ENCODE results near the gene TMEM81.
A peak's percentile ranks its signal among the peaks of the same experiment; 100 is the strongest.

TMEM81 gene

DNA sequence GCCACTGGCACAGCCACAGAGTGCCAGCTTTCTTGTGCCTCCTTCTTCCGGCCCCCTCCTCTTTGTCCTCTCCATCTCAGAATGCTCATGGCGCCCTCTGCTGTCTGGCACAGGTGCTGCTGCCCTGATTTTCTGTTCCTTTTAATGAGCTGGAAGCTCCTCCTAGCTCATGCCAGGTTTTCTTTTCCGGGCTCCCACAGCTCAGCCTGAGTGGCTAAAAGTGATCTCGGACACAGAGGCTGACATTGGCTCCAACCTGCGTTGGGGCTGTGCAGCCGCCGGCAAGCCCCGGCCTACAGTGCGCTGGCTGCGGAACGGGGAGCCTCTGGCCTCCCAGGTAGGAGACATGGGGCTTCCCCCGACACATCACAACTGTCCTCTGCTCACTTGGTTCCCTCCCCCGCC lies 22.6 kb downstream of the TMEM81 start:
- Histone ChIP-seq H3K4me2 (ENCODE audit: low read length) (no peak overlapping the region), H4K12ac (ENCODE audit: low read depth, low read length) (no peak overlapping the region), H3K14ac (ENCODE audit: low read length) (no peak overlapping the region), H2BK5ac (ENCODE audit: low read depth, low read length, poor library complexity) (no peak overlapping the region), H3K9ac (ENCODE audit: low read length) (no peak overlapping the region), H3K79me2 (ENCODE audit: control insufficient read depth, insufficient read depth, low read length, poor library complexity) (no peaks in the 10 kb centered on the region), H4K91ac (ENCODE audit: low read depth, low read length) (no peak overlapping the region), H3K4ac (ENCODE audit: low read depth, low read length) (no peak overlapping the region), H3K27me3 (ENCODE audit: insufficient read depth, low read length) (no peaks in the 10 kb centered on the region), H4K8ac (ENCODE audit: low read depth, low read length) (no peak overlapping the region), H2BK120ac (ENCODE audit: insufficient read depth, low read length, poor library complexity) (no peak overlapping the region), H3K23ac (ENCODE audit: low read length) (no peak overlapping the region), H3K4me1 (ENCODE audit: control insufficient read depth in 1 of 2, insufficient read depth in 2 of 2, low read length in 2 of 2) (no peaks in the 10 kb centered on the region), H3K4me3 (ENCODE audit: low read depth, low read length) (no peak overlapping the region), H2BK12ac (ENCODE audit: low read length) (no peak overlapping the region), H3K79me1 (ENCODE audit: low read length) (no peaks in the 10 kb centered on the region), H3K36me3 (ENCODE audit: control insufficient read depth in 1 of 2, insufficient read depth in 2 of 2, low read length in 2 of 2) (no peaks in the 10 kb centered on the region), H3K9me3 (ENCODE audit: insufficient read depth, low read depth, low read length) (no peaks in the 10 kb centered on the region), H3K18ac (ENCODE audit: low read length) (no peak overlapping the region), H2AK5ac (ENCODE audit: low read length) (no peak overlapping the region), H3K27ac (ENCODE audit: low read depth, low read length) (no peak overlapping the region), H2AFZ (ENCODE audit: insufficient read depth, low read length, poor library complexity) (no peak overlapping the region)
- DNase-seq = peak; percentile 47 to 77
- WGBS (ENCODE audit: extremely low coverage, insufficient coverage, insufficient read length) = no CpG with 5 or more reads among the region's 13 CpGs

DNA sequence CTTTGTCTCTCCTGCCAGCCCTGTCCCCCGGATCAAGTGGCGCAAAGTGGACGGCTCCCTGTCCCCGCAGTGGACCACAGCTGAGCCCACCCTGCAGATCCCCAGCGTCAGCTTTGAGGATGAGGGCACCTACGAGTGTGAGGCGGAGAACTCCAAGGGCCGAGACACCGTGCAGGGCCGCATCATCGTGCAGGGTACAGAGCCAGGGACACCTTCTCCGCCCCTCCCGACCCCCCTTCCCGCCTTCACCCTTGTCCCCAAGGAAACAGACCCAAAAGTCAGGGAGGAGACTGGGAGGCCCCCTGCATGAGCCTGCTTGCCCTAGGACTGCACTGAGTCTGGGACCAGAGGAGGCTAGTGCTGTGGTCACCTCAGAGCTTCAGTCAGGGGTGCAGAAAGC lies 23.0 kb downstream of the TMEM81 start:
- H2AFZ ChIP-seq (ENCODE audit: insufficient read depth, low read length, poor library complexity) = no peak overlapping the region
- H3K9ac ChIP-seq (ENCODE audit: low read length) = no peak overlapping the region
- no CpG with 5 or more reads among the region's 14 CpGs for WGBS (ENCODE audit: extremely low coverage, insufficient coverage, insufficient read length)
- no peaks in the 10 kb centered on the region for H3K36me3 ChIP-seq (ENCODE audit: control insufficient read depth in 1 of 2, insufficient read depth in 2 of 2, low read length in 2 of 2)
- no peak for DNase-seq
- H2BK5ac ChIP-seq (ENCODE audit: low read depth, low read length, poor library complexity) = no peak overlapping the region
- no peak overlapping the region for H4K91ac ChIP-seq (ENCODE audit: low read depth, low read length)
- no peak overlapping the region for H3K27ac ChIP-seq (ENCODE audit: low read depth, low read length)
- H3K4ac ChIP-seq (ENCODE audit: low read depth, low read length) = no peak overlapping the region
- no peak overlapping the region for H4K12ac ChIP-seq (ENCODE audit: low read depth, low read length)
- H2AK5ac ChIP-seq (ENCODE audit: low read length) = no peak overlapping the region
- no peak overlapping the region for H2BK12ac ChIP-seq (ENCODE audit: low read length)
- H3K79me2 ChIP-seq (ENCODE audit: control insufficient read depth, insufficient read depth, low read length, poor library complexity) = no peaks in the 10 kb centered on the region
- no peak overlapping the region for H3K23ac ChIP-seq (ENCODE audit: low read length)
- no peak overlapping the region for H3K4me3 ChIP-seq (ENCODE audit: low read depth, low read length)
- H2BK120ac ChIP-seq (ENCODE audit: insufficient read depth, low read length, poor library complexity) = no peak overlapping the region
- no peaks in the 10 kb centered on the region for H3K4me1 ChIP-seq (ENCODE audit: control insufficient read depth in 1 of 2, insufficient read depth in 2 of 2, low read length in 2 of 2)
- H3K9me3 ChIP-seq (ENCODE audit: insufficient read depth, low read depth, low read length) = no peaks in the 10 kb centered on the region
- H3K14ac ChIP-seq (ENCODE audit: low read length) = no peak overlapping the region
- H3K18ac ChIP-seq (ENCODE audit: low read length) = no peak overlapping the region
- H4K8ac ChIP-seq (ENCODE audit: low read depth, low read length) = no peak overlapping the region
- H3K79me1 ChIP-seq (ENCODE audit: low read length) = no peaks in the 10 kb centered on the region
- H3K4me2 ChIP-seq (ENCODE audit: low read length) = no peak overlapping the region
- H3K27me3 ChIP-seq (ENCODE audit: insufficient read depth, low read length) = no peaks in the 10 kb centered on the region

DNA sequence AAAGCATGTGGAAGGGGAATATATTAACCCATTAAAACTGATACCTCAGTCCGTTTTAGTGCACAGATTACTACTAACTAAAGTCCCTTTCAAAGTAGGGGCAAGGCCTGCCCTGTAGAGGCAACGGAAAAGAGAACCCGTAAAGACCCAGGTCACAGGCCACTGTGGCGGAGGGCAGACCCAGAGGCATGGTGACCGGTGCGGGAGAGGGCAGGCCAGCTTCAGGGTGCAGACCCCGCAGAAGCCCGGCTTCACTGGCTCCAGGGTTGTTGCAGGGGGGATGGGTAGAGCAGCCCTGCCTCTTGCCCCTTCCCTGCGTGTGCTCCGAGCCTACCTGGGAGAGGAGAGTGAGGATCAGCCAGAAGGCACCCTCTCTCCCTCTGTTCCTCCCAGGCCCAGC lies 23.5 kb downstream of the TMEM81 start:
- Histone ChIP-seq H3K23ac (ENCODE audit: low read length) (no peak overlapping the region), H3K36me3 (ENCODE audit: control insufficient read depth in 1 of 2, insufficient read depth in 2 of 2, low read length in 2 of 2) (no peaks in the 10 kb centered on the region), H2AK5ac (ENCODE audit: low read length) (no peak overlapping the region), H4K12ac (ENCODE audit: low read depth, low read length) (no peak overlapping the region), H4K91ac (ENCODE audit: low read depth, low read length) (no peak overlapping the region), H3K4me3 (ENCODE audit: low read depth, low read length) (no peak overlapping the region), H3K4me2 (ENCODE audit: low read length) (no peak overlapping the region), H2BK5ac (ENCODE audit: low read depth, low read length, poor library complexity) (no peak overlapping the region), H2BK120ac (ENCODE audit: insufficient read depth, low read length, poor library complexity) (no peak overlapping the region), H3K4me1 (ENCODE audit: control insufficient read depth in 1 of 2, insufficient read depth in 2 of 2, low read length in 2 of 2) (no peaks in the 10 kb centered on the region), H3K79me1 (ENCODE audit: low read length) (no peaks in the 10 kb centered on the region), H3K4ac (ENCODE audit: low read depth, low read length) (no peak overlapping the region), H4K8ac (ENCODE audit: low read depth, low read length) (no peak overlapping the region), H2AFZ (ENCODE audit: insufficient read depth, low read length, poor library complexity) (no peak overlapping the region), H2BK12ac (ENCODE audit: low read length) (no peak overlapping the region), H3K79me2 (ENCODE audit: control insufficient read depth, insufficient read depth, low read length, poor library complexity) (no peaks in the 10 kb centered on the region), H3K14ac (ENCODE audit: low read length) (no peak overlapping the region), H3K27me3 (ENCODE audit: insufficient read depth, low read length) (no peaks in the 10 kb centered on the region), H3K9ac (ENCODE audit: low read length) (no peak overlapping the region), H3K18ac (ENCODE audit: low read length) (no peak overlapping the region), H3K9me3 (ENCODE audit: insufficient read depth, low read depth, low read length) (no peaks in the 10 kb centered on the region), H3K27ac (ENCODE audit: low read depth, low read length) (no peak overlapping the region)
- no CpG with 5 or more reads among the region's 10 CpGs for WGBS (ENCODE audit: extremely low coverage, insufficient coverage, insufficient read length)
- no peak for DNase-seq

- H3K9ac ChIP-seq (ENCODE audit: low read length) = no peak overlapping the region
- no peak overlapping the region for H4K91ac ChIP-seq (ENCODE audit: low read depth, low read length)
- no peak for DNase-seq
- no peaks in the 10 kb centered on the region for H3K4me1 ChIP-seq (ENCODE audit: control insufficient read depth in 1 of 2, insufficient read depth in 2 of 2, low read length in 2 of 2)
- no peak overlapping the region for H2AK5ac ChIP-seq (ENCODE audit: low read length)
- H3K79me2 ChIP-seq (ENCODE audit: control insufficient read depth, insufficient read depth, low read length, poor library complexity) = no peaks in the 10 kb centered on the region
- no peaks in the 10 kb centered on the region for H3K36me3 ChIP-seq (ENCODE audit: control insufficient read depth in 1 of 2, insufficient read depth in 2 of 2, low read length in 2 of 2)
- no peaks in the 10 kb centered on the region for H3K9me3 ChIP-seq (ENCODE audit: insufficient read depth, low read depth, low read length)
- H3K4ac ChIP-seq (ENCODE audit: low read depth, low read length) = no peak overlapping the region
- no peak overlapping the region for H3K4me2 ChIP-seq (ENCODE audit: low read length)
- no peak overlapping the region for H2AFZ ChIP-seq (ENCODE audit: insufficient read depth, low read length, poor library complexity)
- H4K12ac ChIP-seq (ENCODE audit: low read depth, low read length) = no peak overlapping the region
- no peak overlapping the region for H2BK12ac ChIP-seq (ENCODE audit: low read length)
- H2BK120ac ChIP-seq (ENCODE audit: insufficient read depth, low read length, poor library complexity) = no peak overlapping the region
- H4K8ac ChIP-seq (ENCODE audit: low read depth, low read length) = no peak overlapping the region
- H3K14ac ChIP-seq (ENCODE audit: low read length) = no peak overlapping the region
- no peak overlapping the region for H3K27ac ChIP-seq (ENCODE audit: low read depth, low read length)
- H3K27me3 ChIP-seq (ENCODE audit: insufficient read depth, low read length) = no peaks in the 10 kb centered on the region
- no peaks in the 10 kb centered on the region for H3K79me1 ChIP-seq (ENCODE audit: low read length)
- H2BK5ac ChIP-seq (ENCODE audit: low read depth, low read length, poor library complexity) = no peak overlapping the region
- no CpG with 5 or more reads among the region's 6 CpGs for WGBS (ENCODE audit: extremely low coverage, insufficient coverage, insufficient read length)
- H3K18ac ChIP-seq (ENCODE audit: low read length) = no peak overlapping the region
- H3K4me3 ChIP-seq (ENCODE audit: low read depth, low read length) = no peak overlapping the region
- no peak overlapping the region for H3K23ac ChIP-seq (ENCODE audit: low read length)
Observed at GRCh38 chr1:205059660-205060059, 24.6 kb downstream of the TMEM81 start.

Data from trophoblast cell (in vitro differentiated cells and primary cell).